SIG-M5 treated with dmso at 0.1 percent for 504 hours (cell line): Measurements from ENCODE around the gene AFF3.

Experiments
- DNase-seq: peaks from one replicate; lab custom pipeline; 2025; ENCODE audit not compliant: unreplicated experiment; lab: John Stamatoyannopoulos, UW

The AFF3 gene

GRCh38 chr2:99808361-99809200 is 333.8 kb downstream of the AFF3 start:
- DNase-seq = no peak

DNA sequence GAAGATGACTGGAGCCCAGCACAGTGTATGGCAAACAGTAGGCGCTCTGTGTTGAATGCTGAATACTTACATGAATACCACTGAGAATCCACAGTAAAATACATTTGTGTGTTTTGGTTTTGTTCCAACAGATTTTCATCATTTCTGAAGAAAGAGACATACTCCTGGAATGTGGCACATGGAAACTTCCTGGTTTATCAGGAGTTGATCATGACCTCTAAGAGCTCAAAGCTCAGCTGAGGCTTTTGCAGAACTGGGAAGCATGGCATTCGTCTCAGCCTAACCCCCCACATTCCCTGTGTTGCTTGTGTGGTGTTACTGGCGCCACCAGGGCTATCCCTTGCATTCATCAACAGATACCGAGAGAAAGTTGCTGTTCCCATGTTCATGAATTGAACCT is 335.6 kb downstream of the AFF3 start:
- DNase-seq = no peak

- DNase-seq = no peak
Measured at GRCh38 chr2:99805930-99806476, 336.4 kb downstream of the AFF3 start.

GRCh38 chr2:99803846-99804245 is 338.5 kb downstream of the AFF3 start:
- DNase-seq = no peak

- peak; percentile 17 for DNase-seq
Measured at GRCh38 chr2:99802734-99803133, 339.7 kb downstream of the AFF3 start.

- DNase-seq = no peak
Measured at GRCh38 chr2:99801327-99801901, 341.0 kb downstream of the AFF3 start.

DNA sequence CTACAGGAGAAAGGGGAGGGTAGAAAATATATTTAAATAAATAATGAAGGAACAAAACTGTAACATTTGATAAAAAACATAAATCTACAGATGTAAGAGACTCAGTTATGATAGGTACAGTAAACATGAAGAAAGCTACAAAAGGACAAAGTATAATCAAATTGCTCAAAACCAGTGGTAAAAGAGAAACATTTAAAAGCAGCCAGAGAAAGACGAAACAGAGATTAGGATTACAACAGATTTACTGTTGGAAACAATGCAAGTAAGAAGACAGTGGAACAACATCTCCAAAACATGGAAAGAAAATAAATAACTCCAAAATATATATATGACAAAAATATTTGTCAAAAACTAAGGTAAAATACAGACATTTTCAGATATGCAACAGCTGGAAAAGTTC is 344.9 kb downstream of the AFF3 start:
- no peak for DNase-seq

- DNase-seq = no peak
Measured at GRCh38 chr2:99794414-99794813, 348.0 kb downstream of the AFF3 start.

GRCh38 chr2:99793022-99793421 is 349.4 kb downstream of the AFF3 start:
- DNase-seq = no peak

DNA sequence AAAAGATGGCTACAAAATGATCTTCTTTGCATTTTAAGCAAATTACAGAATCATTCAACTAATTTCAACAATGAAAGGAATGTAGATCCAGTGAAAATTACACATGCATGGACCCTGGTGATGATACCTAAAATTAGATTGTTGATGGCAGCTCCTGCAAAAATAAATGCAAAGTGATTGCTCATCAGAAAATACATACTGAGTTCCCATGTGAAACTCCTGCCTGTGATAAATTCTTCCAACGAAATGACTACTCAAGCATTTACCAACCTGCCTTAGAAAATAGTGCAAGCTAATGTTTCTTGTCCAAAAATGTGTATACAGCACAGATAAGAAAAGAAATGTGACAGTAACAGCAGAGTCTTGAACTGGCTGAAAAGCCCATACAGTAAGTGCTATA is 352.5 kb downstream of the AFF3 start:
- no peak for DNase-seq

- no peak for DNase-seq
Measured at GRCh38 chr2:99787769-99788382, 354.5 kb downstream of the AFF3 start.

DNA sequence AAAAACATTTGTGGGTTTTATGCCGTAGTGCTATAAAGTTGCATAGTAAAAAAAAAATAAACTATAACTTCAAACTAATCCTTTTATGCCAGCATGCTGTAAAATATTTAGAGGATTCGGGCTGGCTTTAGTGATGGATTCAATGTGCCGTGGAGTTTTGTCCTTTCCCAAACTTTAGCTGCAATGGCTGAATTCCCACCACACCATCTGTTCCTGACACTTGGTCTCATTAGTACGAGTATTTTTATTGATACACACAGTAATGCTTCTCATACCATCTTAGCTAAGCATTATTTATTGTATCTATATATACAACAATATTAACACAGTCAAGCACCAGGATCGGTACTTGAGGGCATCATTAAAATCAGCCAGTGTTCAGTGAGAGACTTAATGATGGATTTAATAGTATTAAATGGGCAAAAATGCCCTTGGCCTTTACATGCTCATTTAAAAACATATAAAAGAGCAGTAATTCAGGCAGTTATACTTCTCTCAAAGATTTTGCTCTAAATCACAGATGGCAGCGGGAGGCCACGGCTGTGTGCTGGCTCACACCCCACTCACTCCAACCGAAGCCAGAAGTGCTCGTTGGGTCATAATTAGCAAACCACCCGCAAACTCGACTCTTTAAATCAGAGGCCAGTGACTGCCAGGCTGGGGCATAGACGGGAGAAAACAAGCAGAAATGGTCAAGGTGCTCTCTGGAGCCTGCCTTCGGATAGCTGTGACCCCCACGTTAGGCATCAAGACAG is 355.6 kb downstream of the AFF3 start:
- DNase-seq = no peak

- DNase-seq = no peak
Measured at GRCh38 chr2:99784946-99785345, 357.4 kb downstream of the AFF3 start.

- no peak for DNase-seq
Measured at GRCh38 chr2:99784282-99784681, 358.1 kb downstream of the AFF3 start.

- DNase-seq = no peak
Measured at GRCh38 chr2:99780276-99780675, 362.1 kb downstream of the AFF3 start.

- DNase-seq = no peak
Measured at GRCh38 chr2:99779276-99779675, 363.1 kb downstream of the AFF3 start.

DNA sequence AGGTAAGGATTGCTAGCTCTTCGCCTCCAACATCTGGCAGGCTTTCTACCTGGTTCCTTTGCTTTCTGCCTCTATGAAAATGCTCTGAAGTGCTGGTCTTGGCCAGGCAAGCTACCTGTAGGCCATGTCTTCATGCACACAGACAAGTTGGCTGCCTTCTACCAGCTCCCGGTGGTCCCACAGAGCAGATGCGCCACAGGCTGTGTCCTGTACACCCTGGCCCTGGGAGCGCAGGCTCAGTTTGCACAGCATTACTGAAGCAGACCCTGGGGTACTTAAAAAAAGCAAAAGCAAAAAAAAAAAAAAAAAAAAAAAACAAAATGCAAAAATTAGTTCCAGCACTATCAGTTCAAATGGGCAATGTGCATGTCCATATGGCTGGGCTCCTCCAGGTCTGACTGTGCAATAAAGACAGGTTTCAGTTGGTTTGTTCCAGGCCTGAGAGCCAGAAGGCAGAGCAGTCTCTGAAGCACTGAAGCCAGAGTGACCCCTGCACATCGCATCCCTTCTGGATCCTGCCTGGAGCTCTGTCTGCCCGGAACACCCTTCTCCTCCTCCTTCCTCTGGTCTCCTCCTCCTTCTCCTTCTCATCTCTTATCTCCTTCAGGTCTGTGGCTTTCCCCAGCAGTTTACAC is 364.6 kb downstream of the AFF3 start:
- DNase-seq = no peak

GRCh38 chr2:99776906-99777646 is 365.3 kb downstream of the AFF3 start:
- DNase-seq = no peak

DNA sequence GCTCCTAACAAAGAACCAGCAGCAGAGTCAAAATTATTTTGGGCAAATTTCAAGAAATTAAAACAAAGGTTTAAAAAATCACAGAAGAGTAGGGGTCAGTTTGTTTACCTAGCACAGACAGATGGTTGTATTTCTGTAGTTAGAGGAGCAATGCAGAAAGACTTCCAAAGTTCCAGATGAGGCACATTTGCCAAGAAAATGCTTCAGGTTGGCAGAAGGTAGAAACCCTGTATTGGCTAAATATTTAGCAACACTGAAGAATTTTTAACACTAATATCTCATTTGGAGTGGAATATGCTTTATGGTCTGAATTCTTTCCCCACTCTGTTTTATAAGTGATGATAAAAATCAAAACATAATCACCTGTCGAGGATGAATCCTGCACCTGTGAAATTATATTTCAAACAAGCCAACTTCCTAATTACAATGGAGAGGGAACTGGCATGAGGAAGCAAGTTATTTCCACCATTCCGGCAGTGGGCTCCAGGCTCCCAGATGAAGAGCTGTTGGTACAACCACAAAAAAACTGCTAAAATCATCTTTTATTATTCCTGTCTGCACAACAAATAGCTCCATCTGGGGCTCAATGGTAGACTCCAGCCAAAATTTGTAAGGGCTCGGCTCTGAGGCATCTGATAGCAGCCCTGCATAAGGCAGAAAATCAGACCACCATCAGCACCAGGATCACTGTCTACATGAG is 366.0 kb downstream of the AFF3 start:
- DNase-seq = no peak

- no peak for DNase-seq
Measured at GRCh38 chr2:99775585-99775984, 366.8 kb downstream of the AFF3 start.
